A549 treated with dexamethasone at 1 μM for 4 hours (cell line): ENCODE data around the gene ZKSCAN4. TPM values are rescaled to one million over a fixed set of nuclear protein-coding genes. Genes with fewer than 3 reads are reported as not detected.

ENCODE experiments used
- total RNA-seq: library from RNA; stranded (reverse); fragments of 200-300 nt; extraction: Qiagen RNA extraction; gene quantifications from 5 replicates; pipeline ENCODE4 v1.2.3, GENCODE V29; 2022

ZKSCAN4 gene
- 2.1 to 3.0 TPM (median 2.5 TPM) in 5 replicates for total RNA-seq

GRCh38 chr6:28252009-28252975 is at the start of gene ZKSCAN4:
ZKSCAN4 (minus strand) TSS chr6:28252269; CDS start chr6:28251980, 289 bp downstream.

GRCh38 chr6:28281288-28282064 is 29.4 kb upstream of the ZKSCAN4 start, which contains the start of gene PGBD1:
PGBD1 (plus strand) TSS chr6:28281572; CDS start chr6:28283814, 2,242 bp downstream.

GRCh38 chr6:28266962-28267694 is 15.1 kb upstream of the ZKSCAN4 start, which contains the start of gene ZSCAN26:
ZSCAN26 (plus strand) TSS chr6:28267143; CDS start chr6:28271920, 4,777 bp downstream.

GRCh38 chr6:28258877-28259777 is 7.1 kb upstream of the ZKSCAN4 start, which contains the start of gene NKAPL:
NKAPL (plus strand) TSS chr6:28259297; CDS start chr6:28259372, 75 bp downstream.

GRCh38 chr6:28225056-28225834 is 26.8 kb downstream of the ZKSCAN4 start, which contains the start of gene ZSCAN9:
ZSCAN9 (plus strand) TSS chr6:28225275; CDS start chr6:28227085, 1,810 bp downstream.

Other genes starting within 250 kb of the ZKSCAN4 start
- gene ZNF165, start 171.7 kb downstream of the ZKSCAN4 start, total RNA-seq, result 0.73 to 0.88 TPM (median 0.81 TPM) in 5 replicates
- 3.7 to 4.3 TPM (median 4.0 TPM) in 5 replicates for gene ZSCAN16, start 127.7 kb downstream of the ZKSCAN4 start, total RNA-seq
- gene ZKSCAN8, start 110.4 kb downstream of the ZKSCAN4 start, total RNA-seq, result 3.2 to 6.5 TPM (median 5.2 TPM) in 5 replicates
- gene ZSCAN9, start 27.0 kb downstream of the ZKSCAN4 start, total RNA-seq, result 6.2 to 7.1 TPM (median 6.8 TPM) in 5 replicates
- not detected in 5 replicates for gene NKAPL, start 7.0 kb upstream of the ZKSCAN4 start, total RNA-seq
- 3.9 to 5.4 TPM (median 4.2 TPM) in 5 replicates for gene ZSCAN26, start 14.9 kb upstream of the ZKSCAN4 start, total RNA-seq
- gene PGBD1, start 29.3 kb upstream of the ZKSCAN4 start, total RNA-seq, result 4.1 to 5.0 TPM (median 4.8 TPM) in 5 replicates
- gene ZSCAN31, start 83.9 kb upstream of the ZKSCAN4 start, total RNA-seq, result 1.2 to 2.8 TPM (median 1.8 TPM) in 5 replicates
- gene ZKSCAN3, start 97.7 kb upstream of the ZKSCAN4 start, total RNA-seq, result 1.6 to 2.4 TPM (median 1.9 TPM) in 5 replicates
- 1.3 to 2.2 TPM (median 1.8 TPM) in 5 replicates for gene ZSCAN12, start 147.5 kb upstream of the ZKSCAN4 start, total RNA-seq
- not detected in 5 replicates for gene ZSCAN23, start 191.2 kb upstream of the ZKSCAN4 start, total RNA-seq